CD14-positive monocyte (primary cell): ENCODE results near the gene RGS13. TPM values are rescaled to one million over a fixed set of nuclear protein-coding genes. Genes with fewer than 3 reads are reported as not detected.

Source experiments
- DNase-seq, 3 donors: peaks; one replicate each; pipeline ENCODE4 v3.0.0-alpha.2; 2011 to 2022
- H2AFZ ChIP-seq: 2 replicates; pipeline ENCODE4 v1.6.0; 2012; ENCODE audit warnings: mild to moderate bottlenecking, low read depth, low read length, inconsistent platforms; ENCODE audit not compliant: insufficient read depth, poor library complexity, severe bottlenecking
- H3K27ac ChIP-seq, 2 donors: 1 replicate in 1 of 2; 2 replicates in 1 of 2; pipeline ENCODE4 v1.5.1; 2012 to 2013; ENCODE audit warnings: low read length in 2 of 2, control low read depth in 1 of 2, inconsistent platforms in 1 of 2, low read depth in 1 of 2, mild to moderate bottlenecking in 1 of 2
- H3K27me3 ChIP-seq, 2 donors: one replicate each; pipeline versions ENCODE4 v1.6.0 to v1.6.1; 2011 to 2013; ENCODE audit warnings: low read length in 2 of 2; ENCODE audit not compliant: control insufficient read depth in 2 of 2, insufficient read depth in 2 of 2
- H3K36me3 ChIP-seq, 2 donors: replicated peaks in 1 of 2; 1 replicate in 1 of 2; 2 replicates in 1 of 2; pipeline versions ENCODE4 v1.5.1 to v1.6.1; 2012 to 2013; ENCODE audit warnings: low read length in 2 of 2, control low read depth in 1 of 2, inconsistent platforms in 1 of 2, mild to moderate bottlenecking in 1 of 2; ENCODE audit not compliant: insufficient read depth in 2 of 2, control insufficient read depth in 1 of 2
- H3K4me1 ChIP-seq, 2 donors: 1 replicate in 1 of 2; 2 replicates in 1 of 2; pipeline versions ENCODE4 v1.5.1 to v1.6.1; 2012 to 2013; ENCODE audit warnings: low read length in 2 of 2, control low read depth in 1 of 2, inconsistent platforms in 1 of 2, mild to moderate bottlenecking in 1 of 2, moderate library complexity in 1 of 2; ENCODE audit not compliant: insufficient read depth in 2 of 2, control insufficient read depth in 1 of 2
- H3K4me2 ChIP-seq: replicated peaks from 2 replicates; pipeline ENCODE3; 2012; ENCODE audit warnings: low read length, moderate library complexity, mild to moderate bottlenecking; ENCODE audit not compliant: poor library complexity, severe bottlenecking; ENCODE audit errors: extremely low read depth
- H3K4me3 ChIP-seq, 3 experiments: fragments of 200-600 bp in 1 of 3; sonication (generic) in 1 of 3; replicated peaks in 1 of 3; 1 replicate in 2 of 3; 2 replicates in 1 of 3; pipeline ENCODE4 v1.5.1; 2011 to 2013; ENCODE audit warnings: low read length in 3 of 3, mild to moderate bottlenecking in 3 of 3, control low read depth in 2 of 3, low read depth in 2 of 3, inconsistent platforms in 1 of 3, moderate library complexity in 1 of 3
- H3K79me2 ChIP-seq: 2 replicates; pipeline ENCODE4 v1.6.0; 2012; ENCODE audit warnings: mild to moderate bottlenecking, control low read depth, inconsistent platforms, low read length, moderate library complexity; ENCODE audit not compliant: insufficient read depth
- H3K9ac ChIP-seq: 2 replicates; pipeline ENCODE4 v1.6.0; 2017; ENCODE audit warnings: low read length, mild to moderate bottlenecking; ENCODE audit not compliant: insufficient read depth, poor library complexity, severe bottlenecking
- H3K9me3 ChIP-seq, 2 donors: replicated peaks in 1 of 2; 1 replicate in 1 of 2; 2 replicates in 1 of 2; pipeline versions ENCODE4 v1.5.1 to v1.6.1; 2012 to 2013; ENCODE audit warnings: low read length in 2 of 2, control low read depth in 1 of 2; ENCODE audit not compliant: control insufficient read depth in 1 of 2, insufficient read depth in 1 of 2
- H4K20me1 ChIP-seq: 2 replicates; pipeline ENCODE4 v1.6.0; 2012; ENCODE audit warnings: mild to moderate bottlenecking, low read length, control low read depth, moderate library complexity; ENCODE audit not compliant: insufficient read depth
- H3K27ac Mint-ChIP-seq, 7 donors: one replicate each; pipeline ENCODE4 v1.8.0; 2020; ENCODE audit warnings: mild to moderate bottlenecking in 7 of 7, mixed read lengths in 7 of 7, moderate library complexity in 6 of 7, inconsistent platforms in 2 of 7
- H3K27me3 Mint-ChIP-seq, 3 donors: one replicate each; pipeline ENCODE4 v1.8.0; 2021 to 2022; ENCODE audit warnings: low read depth in 3 of 3, mild to moderate bottlenecking in 3 of 3, mixed read lengths in 3 of 3, moderate library complexity in 3 of 3, inconsistent platforms in 1 of 3
- H3K36me3 Mint-ChIP-seq, 2 donors: one replicate each; pipeline ENCODE4 v1.8.0; 2020; ENCODE audit warnings: mixed read lengths in 2 of 2, inconsistent platforms in 1 of 2, mild to moderate bottlenecking in 1 of 2
- H3K4me1 Mint-ChIP-seq: one replicate; pipeline ENCODE4 v1.8.0; 2020; ENCODE audit warnings: mild to moderate bottlenecking, mixed read lengths
- H3K4me3 Mint-ChIP-seq, 2 donors: one replicate each; pipeline ENCODE4 v1.8.0; 2020; ENCODE audit warnings: mild to moderate bottlenecking in 2 of 2, mixed read lengths in 2 of 2, moderate library complexity in 1 of 2
- H3K9me3 Mint-ChIP-seq, 7 donors: one replicate each; pipeline ENCODE4 v1.8.0; 2020 to 2022; ENCODE audit warnings: mixed read lengths in 7 of 7, mild to moderate bottlenecking in 6 of 7, moderate library complexity in 6 of 7, inconsistent platforms in 2 of 7
- WGBS: methylation state at CpG from one replicate; pipeline ENCODE4 v1.1.5; 2013; ENCODE audit warnings: missing lambda C conversion rate; ENCODE audit not compliant: insufficient coverage; 5-methylcytosine and 5-hydroxymethylcytosine counted together
- intact Hi-C, 2 donors: fragments of 100-400 bp; cut with micrococcal nuclease; formaldehyde crosslinking; loops; one replicate each; pipeline versions ENCODE4 v1.15.0 to v1.15.1; 2023
- polyA plus RNA-seq, 3 donors: library from polyadenylated mRNA; depleted of rRNA in 1 of 3; unstranded in 2 of 3; stranded (reverse) in 1 of 3; fragments of 300-500 nt in 2 of 3; fragments of >200 nt in 1 of 3; fragmentation: Illumina TruSeq in 2 of 3; gene quantifications; 1 replicate in 2 of 3; 2 replicates in 1 of 3; pipeline ENCODE4 v1.2.3, GENCODE V29; 2012 to 2021
- TF ChIP-seq, protein P1 (sequence below): fragments of 200-600 bp; IDR thresholded peaks from one replicate; pipeline ENCODE4 v1.8.0; 2022; ENCODE audit warnings: antibody characterized with exemption, mild to moderate bottlenecking

Gene RGS13
- polyA plus RNA-seq, 3 donors, result not detected

DNA sequence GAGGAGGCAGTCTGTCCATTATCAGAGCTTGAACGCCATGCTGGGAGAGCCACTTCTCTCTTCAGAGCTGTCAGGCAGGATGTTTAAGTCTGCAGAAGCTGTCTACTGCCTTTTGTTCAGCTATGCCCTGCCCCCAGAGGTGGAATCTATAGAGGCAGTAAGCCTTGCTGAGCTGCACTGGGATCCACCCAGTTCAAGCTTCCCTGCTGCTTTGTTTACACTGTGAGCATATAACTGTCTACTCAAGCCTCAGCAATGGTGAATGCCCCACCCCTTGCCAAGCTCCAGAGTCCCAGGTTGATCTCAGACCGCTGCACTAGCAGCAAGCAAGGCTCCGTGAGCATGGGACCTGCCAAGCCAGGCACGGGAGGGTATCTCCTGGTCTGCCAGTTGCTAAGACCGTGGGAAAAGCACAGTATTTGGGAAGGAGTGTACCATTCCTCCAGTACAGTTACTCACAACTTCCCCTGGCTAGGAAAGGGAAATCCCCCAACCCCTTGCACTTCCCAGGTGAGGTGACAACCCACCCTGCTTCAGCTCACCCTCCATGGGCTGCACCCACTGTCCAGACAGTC, 32.5 kb downstream of the RGS13 start:
- no peak overlapping the region for H3K27ac ChIP-seq
- no peaks in the 10 kb centered on the region for H3K27me3 ChIP-seq
- H3K9me3 Mint-ChIP-seq, result peaks cover 0 to 10% (median 6%) of the 10 kb centered on the region in 7 donors
- H3K79me2 ChIP-seq, result no peaks in the 10 kb centered on the region
- H3K27me3 Mint-ChIP-seq, result peaks cover 2 to 7% (median 3%) of the 10 kb centered on the region in 3 donors
- intact Hi-C loops, result no loop called here
- 86% methylated on average over 2 of the region's 5 CpGs for WGBS
- no peak overlapping the region for H2AFZ ChIP-seq
- no peak overlapping the region for H3K4me3 Mint-ChIP-seq
- no peak overlapping the region for H3K27ac Mint-ChIP-seq
- DNase-seq, result no peak
- H4K20me1 ChIP-seq, result no peaks in the 10 kb centered on the region
- H3K4me2 ChIP-seq, result no peak overlapping the region
- H3K4me1 Mint-ChIP-seq, result no peaks in the 10 kb centered on the region
- H3K4me1 ChIP-seq, result no peaks in the 10 kb centered on the region
- H3K9me3 ChIP-seq, result peaks cover 5 to 11% of the 10 kb centered on the region in 2 donors
- H3K36me3 ChIP-seq, result no peaks in the 10 kb centered on the region
- H3K36me3 Mint-ChIP-seq, result no peaks in the 10 kb centered on the region
- no peak overlapping the region for H3K4me3 ChIP-seq
- TF ChIP-seq, protein P1, sequence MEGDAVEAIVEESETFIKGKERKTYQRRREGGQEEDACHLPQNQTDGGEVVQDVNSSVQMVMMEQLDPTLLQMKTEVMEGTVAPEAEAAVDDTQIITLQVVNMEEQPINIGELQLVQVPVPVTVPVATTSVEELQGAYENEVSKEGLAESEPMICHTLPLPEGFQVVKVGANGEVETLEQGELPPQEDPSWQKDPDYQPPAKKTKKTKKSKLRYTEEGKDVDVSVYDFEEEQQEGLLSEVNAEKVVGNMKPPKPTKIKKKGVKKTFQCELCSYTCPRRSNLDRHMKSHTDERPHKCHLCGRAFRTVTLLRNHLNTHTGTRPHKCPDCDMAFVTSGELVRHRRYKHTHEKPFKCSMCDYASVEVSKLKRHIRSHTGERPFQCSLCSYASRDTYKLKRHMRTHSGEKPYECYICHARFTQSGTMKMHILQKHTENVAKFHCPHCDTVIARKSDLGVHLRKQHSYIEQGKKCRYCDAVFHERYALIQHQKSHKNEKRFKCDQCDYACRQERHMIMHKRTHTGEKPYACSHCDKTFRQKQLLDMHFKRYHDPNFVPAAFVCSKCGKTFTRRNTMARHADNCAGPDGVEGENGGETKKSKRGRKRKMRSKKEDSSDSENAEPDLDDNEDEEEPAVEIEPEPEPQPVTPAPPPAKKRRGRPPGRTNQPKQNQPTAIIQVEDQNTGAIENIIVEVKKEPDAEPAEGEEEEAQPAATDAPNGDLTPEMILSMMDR, result no peak
- H3K9ac ChIP-seq, result no peak overlapping the region

GRCh38 chr1:192669174-192669573, 33.2 kb downstream of the RGS13 start:
- Histone ChIP-seq H3K27ac (no peak overlapping the region), H4K20me1 (no peaks in the 10 kb centered on the region), H3K9me3 (peaks cover 5 to 11% of the 10 kb centered on the region in 2 donors), H2AFZ (no peak overlapping the region), H3K79me2 (no peaks in the 10 kb centered on the region), H3K27me3 (no peaks in the 10 kb centered on the region), H3K36me3 (no peaks in the 10 kb centered on the region), H3K4me1 (no peaks in the 10 kb centered on the region), H3K4me2 (no peak overlapping the region), H3K4me3 (no peak overlapping the region), H3K9ac (no peak overlapping the region)
- intact Hi-C loops, result no loop called here
- no CpG with 5 or more reads among the region's 1 CpG for WGBS
- no peak for DNase-seq
- H3K27ac Mint-ChIP-seq, result no peak overlapping the region
- H3K36me3 Mint-ChIP-seq, result no peaks in the 10 kb centered on the region
- no peaks in the 10 kb centered on the region for H3K4me1 Mint-ChIP-seq
- H3K9me3 Mint-ChIP-seq, result peaks cover 0 to 10% (median 5%) of the 10 kb centered on the region in 7 donors
- H3K27me3 Mint-ChIP-seq, result peaks cover 3 to 7% (median 3%) of the 10 kb centered on the region in 3 donors
- H3K4me3 Mint-ChIP-seq, result no peak overlapping the region
- TF ChIP-seq, protein P1, result no peak
